ENCODE results near the gene LEMD1.
"Not testable (repeated sequence)": the region's sequence is repeated elsewhere in the genome, so short reads cannot be mapped to it uniquely, and the experiment has no call there.

Gene LEMD1

DNA sequence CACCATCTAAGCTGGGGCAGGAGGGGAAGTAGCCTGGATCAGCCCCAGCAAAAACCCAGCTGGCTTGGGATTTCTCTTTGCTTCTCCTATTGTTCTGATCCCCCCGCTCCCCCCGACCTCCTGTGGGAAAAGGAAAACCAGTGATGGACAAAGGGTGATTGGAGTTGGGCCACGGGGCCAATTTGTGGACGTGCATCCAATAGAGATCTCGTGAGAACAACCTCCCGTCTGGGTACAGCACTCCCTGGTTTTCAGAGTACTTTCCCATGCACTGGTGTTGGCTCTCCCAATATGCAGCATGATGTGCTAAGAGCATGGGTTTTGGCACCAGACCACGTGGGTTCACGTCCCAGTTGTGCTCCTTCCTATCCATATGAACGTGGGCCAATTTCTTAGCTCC lies 25.0 kb upstream of the LEMD1 start:
- DNase-seq, result no peak

DNA sequence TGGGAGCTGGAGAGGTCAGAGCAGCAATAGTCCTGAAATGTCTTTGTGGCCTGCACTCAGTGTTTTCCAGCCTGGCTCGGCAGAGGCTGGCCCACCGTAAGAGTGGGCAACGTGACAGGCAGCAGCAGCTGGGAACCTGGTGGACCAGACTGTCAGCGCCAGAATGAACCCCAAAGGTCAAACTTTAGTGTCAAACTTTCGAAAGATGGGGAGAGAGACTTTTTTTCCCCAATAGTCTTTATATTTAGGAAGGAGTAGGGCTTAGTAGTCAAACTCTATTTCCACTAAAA lies 23.7 kb upstream of the LEMD1 start:
- no peak for DNase-seq

DNA sequence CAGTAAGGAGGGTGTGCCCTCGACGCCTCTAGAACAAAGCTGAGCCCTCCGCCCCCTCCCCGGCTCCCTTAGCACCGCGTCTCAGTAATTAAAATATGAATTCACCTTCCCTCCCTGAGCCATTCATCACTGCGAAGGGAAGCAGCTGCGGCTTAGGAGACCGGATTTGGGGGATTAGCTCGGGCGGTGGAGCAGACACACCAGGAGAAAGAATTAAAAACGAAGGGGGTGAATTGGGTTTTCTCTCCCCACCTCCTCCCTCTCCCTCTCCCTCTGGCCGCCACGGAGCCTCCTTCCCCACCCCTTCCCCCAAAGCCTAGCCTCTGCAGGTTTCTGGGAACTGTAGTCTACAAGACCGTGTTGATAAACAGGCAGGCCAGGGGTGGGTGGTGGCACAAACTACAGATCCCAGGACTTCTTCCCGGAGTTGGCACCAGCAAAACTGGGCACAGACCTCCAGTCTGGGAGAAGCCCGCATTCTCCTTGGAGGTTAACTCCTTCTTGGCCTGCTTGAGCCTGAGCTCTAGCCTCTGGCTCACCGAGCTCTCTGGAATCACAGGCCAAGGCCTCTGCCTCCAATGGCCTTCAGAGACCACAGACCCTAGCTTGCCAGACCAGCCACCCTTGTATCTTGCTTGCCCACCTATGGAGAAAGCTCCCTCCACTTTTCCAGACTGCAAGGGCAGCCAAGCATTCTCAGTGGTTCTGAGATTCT lies 23.2 kb upstream of the LEMD1 start:
- DNase-seq, result no peak

DNA sequence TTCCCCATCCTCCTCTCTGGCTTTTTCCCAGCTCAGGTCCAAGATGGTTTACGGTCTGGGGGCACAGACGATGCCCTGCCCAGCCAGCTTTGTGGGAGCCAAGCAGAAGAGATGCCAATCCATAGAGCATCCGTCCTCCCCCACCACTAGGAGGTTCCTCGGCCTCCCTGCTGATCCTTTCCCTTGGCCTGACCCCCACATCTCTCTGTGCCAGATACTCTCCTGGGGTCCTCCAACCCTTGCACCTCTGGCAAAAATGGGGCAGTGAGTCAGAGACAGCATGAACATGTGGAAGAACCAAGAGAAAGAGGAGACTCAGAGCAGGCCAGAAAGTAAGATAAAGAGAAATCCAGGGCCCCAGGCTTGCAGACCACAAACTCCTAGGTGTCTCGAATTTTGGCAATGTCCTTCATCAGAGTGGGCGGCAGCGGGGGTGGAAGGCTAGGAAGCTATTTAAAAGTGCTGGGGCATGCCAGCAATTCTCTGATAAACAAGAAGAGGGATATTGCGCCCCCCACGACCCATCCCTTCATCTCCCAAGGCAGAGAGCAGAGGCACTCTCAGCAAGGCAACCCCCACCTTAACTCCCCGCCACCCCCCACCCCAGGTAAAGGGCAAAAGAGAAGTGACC lies 22.6 kb upstream of the LEMD1 start:
- no peak for DNase-seq

DNA sequence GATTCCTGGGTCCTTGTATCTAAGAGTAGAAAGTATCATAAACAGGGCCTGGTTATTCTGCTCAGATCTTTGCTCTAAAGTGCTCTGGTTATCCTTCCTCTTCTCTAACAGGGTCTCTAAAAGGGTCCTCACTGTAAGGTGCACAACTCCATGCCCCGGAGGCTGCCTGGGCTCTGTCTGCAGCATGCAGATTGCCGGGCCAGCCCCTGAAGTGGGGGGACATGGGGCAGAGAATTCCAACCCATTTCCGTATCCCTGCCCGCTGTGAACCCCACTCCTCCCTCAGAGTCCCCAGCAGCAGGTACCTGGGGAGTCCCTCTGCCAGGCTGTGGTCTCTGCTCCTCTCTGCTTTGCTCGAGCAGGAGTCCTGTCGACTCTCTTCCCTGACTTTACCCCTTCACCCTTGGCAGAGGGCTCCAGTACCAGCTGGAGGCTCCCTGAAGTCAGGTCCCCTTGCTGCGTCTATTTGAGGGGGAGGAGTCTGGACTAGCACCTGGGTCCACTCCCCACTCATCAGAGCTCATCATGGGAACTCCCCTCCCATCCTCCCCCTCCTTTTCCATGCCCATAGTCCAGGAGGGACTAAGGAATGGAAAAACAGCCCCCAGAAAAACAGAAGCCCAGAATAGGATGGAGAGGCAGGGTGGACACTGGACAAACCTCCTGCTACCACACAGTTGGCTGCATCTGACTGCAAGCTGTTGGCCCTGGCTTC lies 21.9 kb upstream of the LEMD1 start:
- no peak for DNase-seq

DNA sequence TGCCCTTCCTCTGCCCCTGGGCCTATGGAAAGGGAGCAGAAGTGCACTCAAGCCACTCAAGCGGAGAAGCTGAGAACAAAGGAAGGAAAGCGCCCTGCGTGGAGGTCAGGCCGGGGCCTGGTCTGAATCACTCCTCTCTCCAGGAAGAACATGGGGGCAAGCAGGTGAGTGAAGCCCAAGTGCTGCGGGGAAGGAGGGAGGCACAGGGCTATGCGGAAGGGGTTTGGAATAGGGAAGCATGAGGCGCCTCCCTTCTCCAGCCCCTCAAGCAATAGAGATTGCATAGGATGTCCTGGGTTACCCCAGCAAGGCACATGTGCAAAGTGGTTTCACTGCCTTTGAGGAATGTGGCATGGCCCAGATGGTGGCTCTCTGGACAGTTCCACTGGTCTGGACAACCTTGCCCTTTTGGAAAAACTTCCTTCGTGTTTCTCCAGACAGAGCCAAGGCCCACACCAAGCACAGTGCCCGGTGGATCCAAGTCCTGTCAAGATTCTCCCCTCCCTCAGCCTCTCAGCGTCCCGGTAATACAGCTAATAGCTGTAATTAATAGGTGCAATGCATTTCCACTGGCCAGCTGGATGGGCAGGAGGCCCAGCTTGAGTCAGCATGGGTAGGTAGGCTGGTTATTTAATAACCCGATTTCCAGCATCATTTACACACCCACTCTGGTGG lies 20.3 kb upstream of the LEMD1 start:
- DNase-seq, result no peak

DNA sequence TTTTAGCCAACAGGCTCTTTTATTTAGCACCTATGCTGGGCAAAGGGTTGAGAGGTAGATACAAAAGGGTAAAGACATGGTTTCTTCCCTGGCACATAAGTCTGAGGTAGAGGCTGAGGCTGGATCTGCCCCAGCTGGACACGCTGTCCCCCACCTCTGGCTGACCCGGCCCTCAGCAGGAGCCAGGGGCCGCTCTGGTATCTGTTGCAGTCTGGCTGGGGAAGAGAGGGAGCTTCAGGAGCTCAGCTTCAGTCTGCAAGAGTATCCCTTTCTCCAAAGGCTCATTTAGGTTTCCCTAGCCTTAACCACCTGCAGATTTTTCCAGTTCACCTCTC lies 19.8 kb upstream of the LEMD1 start:
- DNase-seq, result no peak

DNA sequence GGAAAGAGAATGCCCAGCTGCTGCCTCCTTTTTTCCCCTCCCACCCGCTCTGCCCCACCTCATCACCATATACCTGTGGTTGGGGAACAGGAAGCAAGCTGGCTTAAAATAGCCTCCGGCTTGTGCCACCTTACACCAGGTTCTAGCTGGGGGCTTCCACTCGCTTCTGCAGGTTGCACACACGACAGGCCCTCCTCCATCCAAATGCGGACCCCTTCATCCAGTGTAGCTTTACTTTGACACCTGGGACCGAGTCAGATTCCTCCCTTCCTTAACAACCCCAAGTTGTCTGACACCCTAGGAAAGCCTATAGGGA lies 19.4 kb upstream of the LEMD1 start:
- no peak for DNase-seq

DNA sequence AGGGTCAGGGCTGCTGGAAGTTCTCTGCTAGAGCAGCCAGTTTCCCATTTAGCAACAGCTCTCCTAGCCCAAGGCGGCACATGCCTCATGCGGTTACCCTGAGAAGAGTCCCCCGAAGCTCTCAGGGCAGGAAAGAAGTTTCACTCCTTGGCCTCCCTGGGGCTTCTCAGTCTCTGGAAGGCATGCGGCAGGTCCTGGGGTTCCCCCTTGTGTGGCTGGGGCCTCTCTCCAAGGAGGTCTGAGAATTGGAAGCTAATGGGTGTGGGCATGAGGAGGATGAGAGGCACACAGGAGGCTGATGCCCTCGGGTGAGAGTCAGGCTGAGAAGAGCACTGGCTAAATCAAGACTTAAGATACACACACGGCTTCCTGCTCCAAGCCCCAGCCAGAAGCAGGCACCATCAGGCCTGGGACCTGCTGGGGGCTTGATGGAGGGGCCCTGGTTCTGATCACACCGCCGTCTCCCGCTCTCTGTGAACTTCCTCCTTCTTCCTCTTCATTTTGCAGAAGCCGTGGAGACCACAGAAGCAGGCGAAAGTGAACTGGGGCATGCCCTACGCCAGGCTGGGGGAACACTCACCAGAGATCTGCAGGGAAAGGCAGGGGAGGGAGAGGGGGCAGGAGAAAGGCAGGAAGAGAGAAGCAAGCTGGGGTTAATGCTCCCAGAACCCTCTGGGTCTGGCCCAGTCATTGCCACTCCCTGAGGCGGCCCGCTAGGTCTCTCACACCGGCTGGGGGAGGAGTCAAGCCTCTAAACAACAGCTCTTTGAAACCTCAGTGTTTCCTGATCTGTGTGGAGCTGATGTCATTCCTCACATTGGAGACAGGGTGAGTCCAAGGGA lies 18.8 kb upstream of the LEMD1 start:
- DNase-seq, result peak; percentile 85

DNA sequence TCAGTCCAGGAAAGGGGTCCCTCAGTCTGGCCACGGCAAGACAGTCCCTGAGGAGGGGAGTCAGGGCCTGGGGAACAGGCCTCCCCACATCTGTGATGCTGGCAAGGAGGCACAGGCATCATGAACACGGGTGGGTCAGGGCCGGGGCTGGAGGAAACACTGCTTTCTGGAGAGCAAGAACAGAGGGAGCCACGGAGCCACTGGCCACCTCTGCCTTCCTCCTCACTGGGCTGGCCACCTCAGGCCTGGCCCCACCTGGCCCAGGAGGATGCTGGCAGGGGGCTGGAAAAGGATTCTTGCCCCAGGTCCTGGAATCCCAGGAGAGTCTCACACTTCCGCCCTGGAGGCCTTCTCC lies 18.2 kb upstream of the LEMD1 start:
- DNase-seq, result no peak

DNA sequence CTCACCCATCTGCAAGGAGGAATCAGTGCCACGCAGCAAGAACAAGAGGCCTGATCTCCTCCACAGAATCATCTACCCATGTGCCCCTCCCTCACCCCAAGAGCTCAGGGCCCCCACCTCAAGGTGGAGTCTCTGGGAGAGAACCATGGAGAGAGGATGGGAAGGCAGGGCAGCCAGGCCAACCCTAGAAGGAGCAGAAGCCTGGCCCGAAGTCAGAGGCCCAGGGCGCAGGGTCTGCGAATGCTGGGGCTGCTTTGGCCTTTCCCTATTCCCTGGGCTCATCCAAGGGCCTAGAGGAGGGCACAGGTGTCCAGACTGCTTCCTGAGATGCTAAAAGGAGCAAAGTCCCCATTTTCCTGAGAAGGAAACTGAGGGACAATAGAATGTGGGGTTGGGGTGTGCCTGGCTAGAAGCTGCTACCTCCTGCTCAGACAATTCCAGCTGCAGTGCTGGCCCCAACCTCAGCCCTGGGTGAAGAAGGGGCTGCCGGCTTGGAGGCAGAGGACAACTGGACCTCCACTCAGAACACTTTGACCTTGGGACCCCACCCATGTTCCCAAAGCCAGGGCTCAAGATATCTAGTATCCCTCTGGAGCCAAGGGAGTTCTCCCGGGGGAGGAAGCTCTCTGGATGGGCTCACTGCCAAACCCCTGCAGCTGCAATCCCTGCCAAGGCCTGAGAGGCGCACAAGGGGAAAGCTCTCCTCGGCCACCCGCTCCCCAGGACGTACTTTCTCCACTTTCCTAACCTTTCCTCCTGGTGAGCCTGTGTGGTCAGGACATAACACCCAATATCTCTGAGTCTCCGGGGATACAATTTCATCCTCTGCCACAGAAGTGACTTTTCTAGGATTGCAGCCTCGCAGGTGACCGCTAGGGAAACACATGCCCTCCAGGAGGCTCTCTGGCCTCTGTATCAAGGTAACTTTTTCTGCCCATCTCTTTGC lies 16.6 kb upstream of the LEMD1 start:
- DNase-seq, result no peak

DNA sequence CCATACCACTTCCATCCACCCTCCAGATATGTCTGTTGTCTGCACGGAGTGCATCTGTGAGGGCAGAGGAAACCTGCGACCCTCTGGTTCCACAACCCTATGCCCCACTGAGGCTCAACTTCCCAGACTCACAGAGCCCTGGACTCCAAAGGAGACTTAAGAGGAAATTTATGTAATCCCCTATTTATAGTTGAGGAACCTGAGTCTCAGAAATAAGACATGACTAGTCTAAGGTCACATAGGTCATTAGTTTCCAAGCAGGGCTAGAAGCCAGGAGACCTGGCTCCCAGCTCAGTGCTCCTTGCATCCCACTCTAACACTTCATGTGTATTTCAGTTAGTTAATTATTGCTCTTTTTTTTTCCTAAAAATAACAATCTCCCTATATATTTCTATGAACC lies 15.7 kb upstream of the LEMD1 start:
- no peak for DNase-seq

DNA sequence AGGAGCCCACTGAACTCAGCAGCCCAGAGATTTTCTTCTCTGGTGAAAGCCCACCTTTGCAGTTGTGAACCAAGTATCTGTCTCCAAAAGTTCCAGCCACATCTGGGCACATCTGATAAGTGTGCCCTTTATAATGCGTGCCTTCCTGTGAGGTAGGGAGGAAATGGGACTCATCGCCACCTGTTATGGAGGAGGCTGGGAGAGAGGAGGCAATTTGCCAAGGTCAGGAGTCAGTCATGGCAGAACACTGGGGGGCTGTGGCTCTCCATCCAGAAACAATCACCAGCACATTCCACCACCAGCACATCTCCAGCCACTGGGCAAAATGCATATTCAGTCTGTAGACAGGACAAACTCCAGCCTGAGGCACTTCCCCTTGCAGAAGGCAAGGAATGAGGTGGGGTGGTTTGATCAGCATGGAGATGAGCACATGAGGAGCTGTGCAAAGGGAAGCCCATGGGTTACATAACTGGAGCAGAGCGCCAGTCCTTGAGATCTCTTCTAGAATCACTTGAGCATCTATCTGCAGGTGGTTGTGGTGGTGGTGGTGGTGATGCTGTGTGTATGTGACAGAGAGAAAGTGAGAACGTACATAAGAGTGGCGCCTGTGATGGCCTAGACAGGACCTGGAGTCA lies 15.0 kb upstream of the LEMD1 start:
- no peak for DNase-seq

DNA sequence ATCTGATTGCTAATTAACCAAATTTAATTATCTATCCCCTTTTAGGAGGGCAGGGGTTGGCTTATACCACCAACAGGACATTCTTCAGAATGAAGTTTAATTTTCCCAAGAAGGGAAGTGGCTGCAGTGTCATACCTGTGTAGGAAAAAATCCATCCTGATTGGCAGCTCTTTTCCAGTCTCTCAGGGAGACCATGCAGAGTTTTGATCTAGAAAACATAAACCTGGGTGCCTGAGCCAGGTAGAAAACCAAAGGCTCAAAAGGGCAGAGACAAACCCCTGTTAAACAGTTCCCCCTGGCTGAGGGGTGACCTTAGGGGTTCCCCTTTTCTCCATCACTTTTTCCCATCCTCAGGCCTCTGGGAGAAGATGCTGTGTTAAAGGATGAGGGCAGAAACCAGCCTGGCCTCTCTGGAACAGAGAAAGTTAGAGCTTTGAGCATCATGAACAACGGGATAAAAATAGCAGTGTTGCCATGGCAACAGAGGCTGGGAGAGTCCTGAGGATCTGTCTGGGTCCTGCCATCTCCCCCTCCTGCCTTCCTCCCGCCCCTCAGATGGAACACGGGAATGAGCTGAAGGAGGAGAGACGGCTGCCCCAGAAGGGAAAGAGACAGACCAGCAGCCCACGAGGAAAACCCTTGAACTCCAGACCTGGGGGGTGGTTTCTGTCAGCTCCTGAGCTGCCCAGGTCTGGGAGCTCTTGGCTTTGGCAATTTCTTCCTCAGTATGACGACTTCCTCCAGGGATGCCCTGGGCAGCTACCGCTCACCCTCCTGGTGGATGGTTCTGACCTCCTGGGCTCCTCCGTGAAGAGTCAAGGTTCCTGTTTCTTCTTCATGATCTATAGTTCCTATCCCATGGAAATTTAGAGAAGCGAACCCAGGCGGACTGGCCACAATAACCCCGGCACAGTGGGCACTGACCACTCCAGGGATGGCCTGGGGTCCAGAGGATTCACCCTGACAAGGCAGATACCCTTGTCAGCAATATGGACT lies 14.0 kb upstream of the LEMD1 start:
- no peak for DNase-seq

DNA sequence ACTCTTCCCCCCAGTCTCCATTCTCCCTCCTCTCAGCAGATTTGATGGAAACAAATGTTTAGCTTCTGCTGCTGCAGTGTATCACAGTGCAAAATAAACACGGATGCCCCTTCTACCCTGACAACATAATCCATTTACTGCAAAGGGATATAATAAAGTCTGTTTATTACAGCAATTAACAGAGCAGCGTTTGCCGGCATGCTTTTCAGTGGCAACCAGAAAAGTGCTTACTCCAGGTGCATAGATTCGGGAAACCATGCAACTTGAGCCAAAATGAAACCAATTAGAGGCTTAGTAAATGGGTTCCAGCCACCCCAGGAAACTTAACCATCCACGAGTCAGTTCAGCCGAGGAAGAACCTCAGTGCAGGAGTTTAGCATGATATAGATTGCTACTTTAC lies 12.9 kb upstream of the LEMD1 start:
- DNase-seq, result no peak

DNA sequence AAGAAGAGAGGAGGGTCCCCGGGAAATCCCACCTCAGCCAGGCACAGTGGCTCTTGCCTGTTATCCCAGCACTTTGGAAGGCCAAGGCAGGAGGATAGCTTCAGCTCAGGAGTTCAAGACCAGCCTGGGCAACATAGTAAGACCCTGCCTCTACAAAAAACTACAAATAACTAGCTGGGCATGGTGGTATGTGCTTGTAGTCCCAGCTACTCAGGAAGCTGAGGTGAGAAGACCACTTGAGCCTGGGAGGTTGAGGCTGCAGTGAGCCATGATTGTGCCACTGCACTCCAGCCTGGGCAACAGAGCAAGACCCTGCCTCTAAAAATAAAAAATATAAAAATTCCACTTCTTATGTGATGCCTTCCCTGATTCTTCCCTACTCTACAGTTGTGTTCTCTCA lies 10.8 kb upstream of the LEMD1 start:
- not testable (repeated sequence) for DNase-seq

DNA sequence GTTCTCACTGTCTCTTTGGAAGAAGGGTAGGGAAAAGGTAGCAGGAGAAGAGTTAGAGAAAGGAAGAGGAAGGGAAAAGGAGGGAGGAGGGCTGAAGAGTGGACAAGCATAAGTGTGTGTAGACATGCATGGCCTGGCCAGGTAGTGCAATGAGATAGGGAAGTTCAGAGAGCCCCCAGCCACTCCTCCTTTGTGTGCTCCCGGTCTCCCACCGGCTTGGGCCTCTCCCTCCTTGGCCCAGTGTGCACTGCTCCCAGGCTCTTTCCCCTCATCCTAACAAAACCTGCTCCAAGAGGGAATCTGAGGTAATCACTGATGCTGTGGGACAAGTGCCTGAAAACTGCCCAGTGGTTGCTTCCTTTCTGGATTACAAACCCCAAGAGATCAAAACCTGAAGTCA lies 10.3 kb upstream of the LEMD1 start:
- no peak for DNase-seq

DNA sequence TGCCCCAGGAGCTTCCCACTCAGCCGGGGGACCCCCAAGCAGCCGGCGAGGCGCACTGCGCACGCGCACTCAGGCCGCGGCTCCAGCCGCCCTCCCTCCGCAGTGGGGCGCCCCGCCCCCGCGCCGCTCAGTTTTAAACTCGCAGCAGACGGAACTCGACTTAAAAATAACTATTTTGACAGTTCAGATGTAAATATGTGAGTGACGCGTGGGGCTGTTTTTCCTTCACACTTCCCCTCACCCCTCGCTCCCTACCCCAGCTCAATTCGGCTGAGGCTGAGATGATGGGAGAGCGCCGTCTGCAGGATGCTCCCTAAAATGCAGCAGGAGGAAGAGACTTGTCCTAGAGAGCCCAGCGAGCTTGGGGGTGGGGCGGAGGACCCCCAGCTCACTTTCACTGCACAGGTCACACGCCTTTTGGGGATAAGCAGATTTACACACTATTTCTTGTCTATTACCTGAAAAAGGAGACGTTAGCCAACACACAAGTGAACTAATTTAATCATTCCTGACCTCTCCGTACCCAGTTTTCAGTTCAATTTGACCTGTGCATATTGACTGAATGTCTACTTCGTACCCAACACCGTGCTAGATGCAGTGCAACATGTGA lies 8.9 kb upstream of the LEMD1 start:
- peak; percentile 81 for DNase-seq

DNA sequence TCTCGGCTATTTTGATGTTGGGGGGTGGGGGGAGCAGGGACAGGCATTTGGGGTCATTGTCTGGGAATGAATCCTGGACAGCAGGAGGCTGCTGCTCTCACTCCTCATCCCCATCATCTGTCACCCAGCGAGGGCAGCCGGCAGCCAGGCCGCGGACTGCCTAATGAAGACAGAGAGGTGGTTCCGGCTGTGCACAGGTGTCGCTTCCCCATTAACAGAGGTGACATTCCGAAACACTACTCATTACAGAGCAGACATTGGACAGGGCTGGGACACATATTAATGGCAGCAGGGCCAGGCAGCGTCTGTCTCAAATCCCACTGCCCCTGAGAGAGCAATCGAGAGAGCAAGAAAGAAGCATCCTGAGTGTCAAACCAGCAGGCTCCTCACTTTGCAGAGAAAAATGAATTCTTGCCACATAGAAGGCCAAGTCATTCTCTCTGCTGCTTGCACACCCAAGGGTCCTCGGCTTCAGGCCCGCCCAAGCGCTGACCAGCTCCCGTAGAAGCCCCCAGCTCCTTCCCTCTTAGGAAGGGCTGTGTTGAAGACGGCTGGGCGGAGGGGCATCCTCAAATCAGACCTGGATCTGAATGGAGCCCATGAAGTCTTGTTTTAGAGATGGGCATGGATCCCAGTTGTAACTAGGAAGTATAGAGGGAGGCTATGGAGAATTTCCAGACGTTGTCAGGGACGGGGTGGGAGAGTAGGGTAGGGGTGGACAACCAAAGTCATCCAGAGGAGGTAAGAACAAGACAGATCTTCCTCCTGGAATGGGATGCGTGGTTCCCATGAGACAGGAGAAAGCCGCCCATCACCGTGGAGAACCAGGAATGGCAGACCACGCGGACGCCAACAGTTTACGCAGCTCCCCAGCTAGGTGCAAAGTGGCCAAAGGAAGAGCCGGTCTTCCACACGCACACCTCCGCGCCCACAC lies 8.2 kb upstream of the LEMD1 start:
- DNase-seq, result no peak

All from activated effector memory CD4-positive, alpha-beta T cell treated with anti-CD3 and anti-CD28 coated beads, Interleukin-2, amount 50 U/mL, for 16 hours (primary cell).